ENCODE data around the gene SH3BP1.

Gene SH3BP1

DNA sequence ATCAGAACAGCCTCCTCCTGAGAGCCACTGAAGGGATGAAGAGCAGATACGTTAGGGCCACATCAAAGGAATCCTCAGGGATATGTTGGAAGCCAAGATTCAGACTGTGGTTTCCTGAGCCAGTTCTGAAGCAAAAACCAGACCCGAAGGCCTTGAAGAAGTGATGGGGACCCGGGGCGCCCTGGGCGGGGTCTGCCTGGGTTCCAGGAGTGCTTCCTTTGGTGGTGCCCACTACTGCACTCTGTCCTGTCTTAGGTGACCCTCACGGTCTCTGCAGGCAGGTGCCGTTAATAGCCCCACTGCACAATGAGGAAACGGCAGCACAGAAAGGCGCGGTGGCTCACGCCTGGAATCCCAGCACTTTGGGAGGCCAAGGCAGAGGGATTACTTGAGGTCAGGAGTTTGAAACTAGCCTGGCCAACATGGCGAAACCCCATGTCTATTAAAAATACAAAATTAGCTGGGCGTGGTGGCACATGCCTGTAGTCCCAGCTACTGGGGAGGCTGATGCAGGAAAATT lies 12.9 kb upstream of the SH3BP1 start:
- H3K36me3 ChIP-seq (ENCODE audit: control insufficient read depth, insufficient read depth, low read length): no peaks in the 10 kb centered on the region
- no peak overlapping the region for H3K9ac ChIP-seq
- no peaks in the 10 kb centered on the region for H3K9me3 ChIP-seq (ENCODE audit: control insufficient read depth, low read length)
- H3K4me3 ChIP-seq (ENCODE audit: low read depth, low read length): no peak overlapping the region
- no peak overlapping the region for H3K27ac ChIP-seq
- no peak overlapping the region for H3K4me2 ChIP-seq (ENCODE audit: low read length)
- peaks cover 4% of the 10 kb centered on the region for H3K4me1 ChIP-seq
- H3K79me2 ChIP-seq: no peaks in the 10 kb centered on the region
- TF ChIP-seq, protein P1, sequence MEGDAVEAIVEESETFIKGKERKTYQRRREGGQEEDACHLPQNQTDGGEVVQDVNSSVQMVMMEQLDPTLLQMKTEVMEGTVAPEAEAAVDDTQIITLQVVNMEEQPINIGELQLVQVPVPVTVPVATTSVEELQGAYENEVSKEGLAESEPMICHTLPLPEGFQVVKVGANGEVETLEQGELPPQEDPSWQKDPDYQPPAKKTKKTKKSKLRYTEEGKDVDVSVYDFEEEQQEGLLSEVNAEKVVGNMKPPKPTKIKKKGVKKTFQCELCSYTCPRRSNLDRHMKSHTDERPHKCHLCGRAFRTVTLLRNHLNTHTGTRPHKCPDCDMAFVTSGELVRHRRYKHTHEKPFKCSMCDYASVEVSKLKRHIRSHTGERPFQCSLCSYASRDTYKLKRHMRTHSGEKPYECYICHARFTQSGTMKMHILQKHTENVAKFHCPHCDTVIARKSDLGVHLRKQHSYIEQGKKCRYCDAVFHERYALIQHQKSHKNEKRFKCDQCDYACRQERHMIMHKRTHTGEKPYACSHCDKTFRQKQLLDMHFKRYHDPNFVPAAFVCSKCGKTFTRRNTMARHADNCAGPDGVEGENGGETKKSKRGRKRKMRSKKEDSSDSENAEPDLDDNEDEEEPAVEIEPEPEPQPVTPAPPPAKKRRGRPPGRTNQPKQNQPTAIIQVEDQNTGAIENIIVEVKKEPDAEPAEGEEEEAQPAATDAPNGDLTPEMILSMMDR (IDR thresholded peaks at IDR 0.05): no peak
- H3K27me3 ChIP-seq (ENCODE audit: control insufficient read depth, insufficient read depth, low read length): no peaks in the 10 kb centered on the region
- H2AFZ ChIP-seq: no peak overlapping the region

DNA sequence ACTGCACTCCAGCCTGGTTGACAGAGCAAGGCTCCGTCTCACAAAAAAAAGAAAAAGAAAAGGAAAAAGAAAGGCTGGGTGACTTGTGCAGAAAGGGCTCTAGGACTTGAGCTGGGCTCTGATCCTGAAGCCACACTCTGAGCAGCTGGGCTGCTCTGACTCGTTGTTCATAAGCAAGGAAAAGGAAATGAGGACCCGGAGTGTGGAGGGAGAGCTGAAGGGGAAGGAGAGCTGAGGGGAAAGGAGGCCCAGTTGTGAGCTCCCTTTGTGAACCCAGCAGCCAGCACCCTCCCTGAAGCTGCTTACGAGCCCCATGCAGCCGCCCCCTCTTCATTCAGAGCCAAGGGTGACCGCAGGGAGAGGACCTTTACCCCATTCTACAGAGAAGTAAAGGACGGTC lies 12.3 kb upstream of the SH3BP1 start:
- no peaks in the 10 kb centered on the region for H3K36me3 ChIP-seq (ENCODE audit: control insufficient read depth, insufficient read depth, low read length)
- TF ChIP-seq, protein P1 (IDR thresholded peaks at IDR 0.05): no peak
- no peak overlapping the region for H3K9ac ChIP-seq
- H3K4me3 ChIP-seq (ENCODE audit: low read depth, low read length): no peak overlapping the region
- peaks cover 4% of the 10 kb centered on the region for H3K4me1 ChIP-seq
- no peak overlapping the region for H2AFZ ChIP-seq
- no peak overlapping the region for H3K4me2 ChIP-seq (ENCODE audit: low read length)
- H3K27me3 ChIP-seq (ENCODE audit: control insufficient read depth, insufficient read depth, low read length): no peaks in the 10 kb centered on the region
- no peaks in the 10 kb centered on the region for H3K79me2 ChIP-seq
- no peaks in the 10 kb centered on the region for H3K9me3 ChIP-seq (ENCODE audit: control insufficient read depth, low read length)
- H3K27ac ChIP-seq: no peak overlapping the region

DNA sequence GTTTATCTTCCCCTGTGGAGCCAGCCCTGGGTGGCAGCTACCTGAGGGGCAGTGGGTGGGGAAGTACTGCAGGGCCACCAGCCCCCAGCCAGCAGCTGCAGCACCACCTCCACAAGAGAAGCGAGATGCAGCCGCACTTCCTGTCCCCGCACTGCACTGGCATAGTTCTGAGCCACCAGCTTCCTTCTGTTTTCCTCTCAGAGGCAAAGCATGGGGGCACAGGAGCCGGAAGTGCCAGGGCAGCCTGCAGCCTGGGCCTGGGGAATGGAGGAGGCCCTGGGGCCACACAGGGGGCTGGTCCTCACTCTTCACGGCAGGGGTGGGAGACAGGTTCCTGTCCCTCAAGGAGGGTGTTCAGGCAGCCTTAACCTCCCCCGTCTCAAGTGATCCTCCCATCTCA lies 11.9 kb upstream of the SH3BP1 start:
- H3K9me3 ChIP-seq (ENCODE audit: control insufficient read depth, low read length): no peaks in the 10 kb centered on the region
- no peaks in the 10 kb centered on the region for H3K27me3 ChIP-seq (ENCODE audit: control insufficient read depth, insufficient read depth, low read length)
- H3K36me3 ChIP-seq (ENCODE audit: control insufficient read depth, insufficient read depth, low read length): no peaks in the 10 kb centered on the region
- H3K9ac ChIP-seq: no peak overlapping the region
- no peak overlapping the region for H3K4me2 ChIP-seq (ENCODE audit: low read length)
- TF ChIP-seq, protein P1 (IDR thresholded peaks at IDR 0.05): no peak
- no peaks in the 10 kb centered on the region for H3K79me2 ChIP-seq
- no peak overlapping the region for H3K4me3 ChIP-seq (ENCODE audit: low read depth, low read length)
- H3K27ac ChIP-seq: no peak overlapping the region
- H3K4me1 ChIP-seq: peaks cover 4% of the 10 kb centered on the region
- H2AFZ ChIP-seq: no peak overlapping the region

DNA sequence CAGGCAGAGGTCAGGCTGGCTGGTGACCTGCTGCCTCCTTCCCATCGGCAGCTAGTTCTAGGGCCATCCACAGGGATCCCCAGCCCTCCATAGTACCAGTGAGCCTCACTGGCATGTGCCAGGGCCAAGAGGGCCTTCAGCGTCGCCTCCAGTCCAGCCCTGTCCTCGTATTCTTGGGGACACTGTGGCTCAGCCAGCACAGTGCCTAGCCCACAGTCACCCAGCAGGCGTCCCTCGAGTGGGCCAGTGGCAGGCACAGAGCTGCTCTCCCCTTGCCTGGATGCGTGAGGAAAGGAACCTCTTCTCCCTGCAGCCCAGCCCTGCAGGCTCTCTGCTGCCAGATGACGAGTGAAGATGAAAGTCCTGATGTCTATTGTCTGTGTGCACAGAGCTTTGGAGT lies 10.6 kb upstream of the SH3BP1 start:
- H3K27ac ChIP-seq: no peak overlapping the region
- no peaks in the 10 kb centered on the region for H3K27me3 ChIP-seq (ENCODE audit: control insufficient read depth, insufficient read depth, low read length)
- H3K9me3 ChIP-seq (ENCODE audit: control insufficient read depth, low read length): no peaks in the 10 kb centered on the region
- H3K4me2 ChIP-seq (ENCODE audit: low read length): no peak overlapping the region
- H2AFZ ChIP-seq: no peak overlapping the region
- H3K9ac ChIP-seq: no peak overlapping the region
- TF ChIP-seq, protein P1 (IDR thresholded peaks at IDR 0.05): no peak
- H3K79me2 ChIP-seq: no peaks in the 10 kb centered on the region
- peaks cover 13% of the 10 kb centered on the region for H3K4me1 ChIP-seq
- H3K36me3 ChIP-seq (ENCODE audit: control insufficient read depth, insufficient read depth, low read length): no peaks in the 10 kb centered on the region
- no peak overlapping the region for H3K4me3 ChIP-seq (ENCODE audit: low read depth, low read length)

DNA sequence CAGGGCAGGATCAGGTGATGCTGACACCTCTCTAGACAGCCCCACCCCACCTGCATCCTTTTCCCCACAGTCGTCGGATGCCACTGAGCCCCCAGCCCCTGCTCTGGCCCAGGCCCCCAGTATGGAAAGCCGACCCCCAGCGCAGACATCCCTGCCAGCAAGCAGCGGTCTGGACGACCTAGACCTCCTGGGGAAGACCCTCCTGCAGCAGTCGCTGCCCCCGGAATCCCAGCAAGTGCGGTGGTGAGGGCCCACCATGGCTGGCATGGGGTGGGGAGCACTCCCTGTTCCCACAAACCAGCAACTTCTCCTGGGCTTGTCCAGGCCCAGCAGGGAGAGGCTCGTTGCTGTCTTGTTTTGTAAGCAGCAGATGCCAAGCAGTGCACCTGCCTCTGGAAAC lies 9.5 kb upstream of the SH3BP1 start:
- TF ChIP-seq, protein P1 (IDR thresholded peaks at IDR 0.05): no peak
- Histone ChIP-seq H2AFZ (no peak overlapping the region), H3K27me3 (ENCODE audit: control insufficient read depth, insufficient read depth, low read length) (no peaks in the 10 kb centered on the region), H3K4me3 (ENCODE audit: low read depth, low read length) (no peak overlapping the region), H3K4me1 (peaks cover 20% of the 10 kb centered on the region), H3K79me2 (no peaks in the 10 kb centered on the region), H3K27ac (no peak overlapping the region), H3K36me3 (ENCODE audit: control insufficient read depth, insufficient read depth, low read length) (no peaks in the 10 kb centered on the region), H3K4me2 (ENCODE audit: low read length) (no peak overlapping the region), H3K9ac (no peak overlapping the region), H3K9me3 (ENCODE audit: control insufficient read depth, low read length) (no peaks in the 10 kb centered on the region)
